ENCODE results near the gene REXO4. TPM values are rescaled to one million over a fixed set of nuclear protein-coding genes. Genes with fewer than 3 reads are reported as not detected.

Gene REXO4
- total and polyA plus RNA-seq, 9 of the 15 experiments (the other 6 are each of a cell fraction or from before 2014, with no cell fraction given): 3.4 to 72.9 (median 31.1) TPM

DNA sequence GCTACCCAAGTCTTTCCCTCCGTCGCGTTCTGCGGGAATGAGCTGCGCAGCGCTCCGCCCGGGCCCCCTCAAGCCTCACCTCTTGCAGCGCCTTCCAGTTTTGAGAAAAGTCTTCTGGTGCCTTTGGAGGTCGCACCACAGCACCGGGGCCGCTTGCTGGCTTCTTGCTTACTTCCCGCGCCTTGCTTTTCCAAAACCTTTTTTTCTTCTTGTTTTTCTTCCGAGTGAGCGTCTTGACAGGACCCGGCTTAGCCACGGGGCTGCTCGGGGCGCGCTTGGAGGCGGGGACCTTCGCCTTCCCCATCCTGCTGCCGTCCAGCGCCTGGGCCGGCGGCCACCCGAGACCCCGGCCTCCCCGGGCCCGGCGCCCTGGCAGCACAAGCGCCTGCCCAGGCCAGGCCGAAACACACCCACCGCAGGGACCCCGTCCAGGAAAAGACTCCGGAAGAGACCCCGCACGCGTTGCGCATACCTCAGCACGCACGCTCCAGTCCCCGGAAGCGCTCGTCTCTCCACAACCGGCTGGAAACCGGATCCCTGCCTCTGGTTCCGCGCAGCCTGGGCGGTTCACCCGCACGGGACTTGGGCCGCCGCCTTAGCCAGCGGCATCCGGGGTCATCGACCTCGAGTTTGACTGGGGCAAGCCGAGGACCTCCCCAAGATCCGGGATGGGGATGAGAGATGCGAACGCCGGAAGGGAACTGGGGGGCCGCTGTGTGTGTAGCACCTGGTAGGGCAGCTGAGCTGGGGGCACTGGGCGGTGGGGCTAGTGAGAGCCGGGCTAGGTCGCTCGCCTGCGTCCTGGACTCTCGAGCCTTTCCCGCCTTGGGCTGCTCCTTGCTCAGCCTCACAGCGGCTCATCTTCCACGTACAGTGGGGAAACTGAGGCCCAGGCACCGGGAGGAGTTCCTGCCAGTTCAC lies at the start of gene REXO4 (continued):
- peak; percentile 38 for TF ChIP-seq DACH1 (IDR thresholded peaks at IDR 0.05; ENCODE audit: partially characterized antibody)
- no peak for TF ChIP-seq WHSC1 (IDR thresholded peaks at IDR 0.05; ENCODE audit: low read length)
- no peak for TF ChIP-seq SIRT6 (IDR thresholded peaks at IDR 0.05; ENCODE audit: low read depth, low read length)
- no peak; the same call in 1 of the 2 replicates for TF ChIP-seq ZBTB1 (CRISPR knock-in tag; IDR thresholded peaks at IDR 0.05; ENCODE audit: borderline replicate concordance, low read depth)
- TF ChIP-seq CXXC5 (CRISPR knock-in tag; IDR thresholded peaks at IDR 0.05): peak; percentile 96
- TF ChIP-seq RBM14 (IDR thresholded peaks at IDR 0.05; ENCODE audit: borderline replicate concordance, insufficient read depth, low read depth, low read length): no peak
- TF ChIP-seq AFF4 (CRISPR knock-in tag; IDR thresholded peaks at IDR 0.05): peak; percentile 58; the same call in 1 of the 2 replicates
- no peak for TF ChIP-seq CUX1 (CRISPR knock-in tag; IDR thresholded peaks at IDR 0.05)
- TF ChIP-seq CHD4 (IDR thresholded peaks at IDR 0.05; ENCODE audit: insufficient read depth, insufficient replicate concordance, low read depth, low read length, poor library complexity, severe bottlenecking): no peak
- TF ChIP-seq CREM (IDR thresholded peaks at IDR 0.05; ENCODE audit: low read depth): peak; percentile 67; the same call in 1 of the 2 replicates
- peak; percentile 91 for TF ChIP-seq GMEB1 (CRISPR knock-in tag; IDR thresholded peaks at IDR 0.05)
- no peak for TF ChIP-seq U2AF1 (optimal IDR thresholded peaks at IDR 0.05; ENCODE audit: low read depth, low read length)
- TF ChIP-seq ZNF263 (CRISPR knock-in tag; IDR thresholded peaks at IDR 0.05; ENCODE audit: borderline replicate concordance): peak; percentile 42; the same call in 1 of the 2 replicates
- TF ChIP-seq STAT5A (IDR thresholded peaks at IDR 0.05; ENCODE audit: borderline replicate concordance, low read length): no peak
